Measurements from ENCODE around the gene DOC2B. TPM values are rescaled to one million over a fixed set of nuclear protein-coding genes. Genes with fewer than 3 reads are reported as not detected.

Gene DOC2B
- total and polyA plus RNA-seq, 2 donors: 2.9 to 4.4 TPM

DNA sequence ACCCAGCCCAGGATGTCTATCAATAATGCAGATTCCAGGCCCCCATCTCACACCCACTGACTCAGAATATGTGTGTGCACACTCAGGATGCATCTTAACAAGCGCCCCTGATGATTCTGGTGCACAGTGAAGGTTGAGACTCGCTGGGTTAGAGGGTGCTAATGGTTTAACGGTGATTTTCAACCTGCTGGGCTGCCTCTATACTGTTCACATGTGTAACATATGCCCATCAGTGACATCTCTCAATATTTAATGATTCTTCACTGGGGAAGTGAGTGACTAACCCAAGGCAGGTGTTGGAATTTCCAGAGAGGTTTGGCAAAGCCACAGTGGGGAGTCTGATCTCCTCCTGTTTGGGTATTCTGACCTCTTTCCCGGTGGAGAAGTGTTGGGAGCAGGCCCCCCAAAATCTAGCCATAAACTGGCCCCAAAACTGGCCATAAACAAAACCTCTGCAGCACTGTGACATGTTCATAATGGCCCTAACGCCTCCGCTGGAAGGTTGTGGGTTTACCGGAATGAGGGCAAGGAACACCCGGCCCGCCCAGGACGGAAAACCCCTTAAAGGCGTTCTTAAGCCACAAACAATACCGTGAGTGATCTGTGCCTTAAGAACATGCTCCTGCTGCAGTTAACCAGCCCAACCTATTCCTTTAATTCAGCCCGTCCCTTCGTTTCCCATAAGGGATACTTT is 4.1 kb upstream of the DOC2B start:
- 72% methylated on average over 14 of the region's 14 CpGs for WGBS

DNA sequence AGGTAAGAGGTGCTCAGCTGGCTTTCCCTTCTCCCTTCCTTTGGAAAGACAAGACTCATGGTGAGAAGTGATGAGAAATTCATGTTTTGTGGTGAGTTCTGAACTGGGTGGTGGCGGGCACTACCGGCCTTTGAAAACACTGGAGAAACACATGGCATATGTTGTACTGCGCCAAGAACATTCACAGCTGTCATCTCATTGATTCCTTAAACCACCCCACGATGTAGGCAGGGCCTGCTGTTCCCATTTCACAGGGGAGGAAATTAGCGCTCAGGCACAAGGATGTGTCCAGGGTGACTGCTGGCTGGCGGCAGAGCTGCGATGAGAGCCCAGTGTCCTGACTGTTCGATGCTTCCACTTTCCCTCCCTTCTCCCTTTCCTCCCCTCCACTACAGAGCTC is 1.6 kb upstream of the DOC2B start:
- DNase-seq (ENCODE audit: low read depth in 6 of 9, low spot score in 9 of 9): no peak
- Histone ChIP-seq H3K4me3 (ENCODE audit: low read length in 2 of 2) (no peak overlapping the region), H3K27ac (ENCODE audit: low read depth in 1 of 2, low read length in 1 of 2) (no peak overlapping the region), H3K36me3 (ENCODE audit: control insufficient read depth in 2 of 2, insufficient read depth in 2 of 2, low read length in 1 of 2) (no peaks in the 10 kb centered on the region), H3K27me3 (ENCODE audit: control insufficient read depth in 2 of 2, insufficient read depth in 1 of 2, low read length in 1 of 2) (peaks cover 38 to 66% of the 10 kb centered on the region in 2 donors), H3K9me3 (ENCODE audit: control insufficient read depth in 2 of 2, insufficient read depth in 1 of 2, low read length in 1 of 2) (no peaks in the 10 kb centered on the region), H3K4me1 (ENCODE audit: control insufficient read depth in 2 of 2, insufficient read depth in 2 of 2, low read length in 2 of 2) (peaks cover 0 to 2% of the 10 kb centered on the region in 2 donors)
- WGBS: 95% methylated on average over 8 of the region's 8 CpGs

More for the DNA sequence above, 4.1 kb upstream of the DOC2B start:
- Histone ChIP-seq H3K27me3 (ENCODE audit: control insufficient read depth in 2 of 2, insufficient read depth in 1 of 2, low read length in 1 of 2) (peaks cover 18 to 42% of the 10 kb centered on the region in 2 donors), H3K36me3 (ENCODE audit: control insufficient read depth in 2 of 2, insufficient read depth in 2 of 2, low read length in 1 of 2) (no peaks in the 10 kb centered on the region), H3K4me1 (ENCODE audit: control insufficient read depth in 2 of 2, insufficient read depth in 2 of 2, low read length in 2 of 2) (peaks cover 0 to 2% of the 10 kb centered on the region in 2 donors), H3K4me3 (ENCODE audit: low read length in 2 of 2) (no peak overlapping the region), H3K9me3 (ENCODE audit: control insufficient read depth in 2 of 2, insufficient read depth in 1 of 2, low read length in 1 of 2) (no peaks in the 10 kb centered on the region), H3K27ac (ENCODE audit: low read depth in 1 of 2, low read length in 1 of 2) (no peak overlapping the region)
- DNase-seq (ENCODE audit: low read depth in 6 of 9, low spot score in 9 of 9): no peak

DNA sequence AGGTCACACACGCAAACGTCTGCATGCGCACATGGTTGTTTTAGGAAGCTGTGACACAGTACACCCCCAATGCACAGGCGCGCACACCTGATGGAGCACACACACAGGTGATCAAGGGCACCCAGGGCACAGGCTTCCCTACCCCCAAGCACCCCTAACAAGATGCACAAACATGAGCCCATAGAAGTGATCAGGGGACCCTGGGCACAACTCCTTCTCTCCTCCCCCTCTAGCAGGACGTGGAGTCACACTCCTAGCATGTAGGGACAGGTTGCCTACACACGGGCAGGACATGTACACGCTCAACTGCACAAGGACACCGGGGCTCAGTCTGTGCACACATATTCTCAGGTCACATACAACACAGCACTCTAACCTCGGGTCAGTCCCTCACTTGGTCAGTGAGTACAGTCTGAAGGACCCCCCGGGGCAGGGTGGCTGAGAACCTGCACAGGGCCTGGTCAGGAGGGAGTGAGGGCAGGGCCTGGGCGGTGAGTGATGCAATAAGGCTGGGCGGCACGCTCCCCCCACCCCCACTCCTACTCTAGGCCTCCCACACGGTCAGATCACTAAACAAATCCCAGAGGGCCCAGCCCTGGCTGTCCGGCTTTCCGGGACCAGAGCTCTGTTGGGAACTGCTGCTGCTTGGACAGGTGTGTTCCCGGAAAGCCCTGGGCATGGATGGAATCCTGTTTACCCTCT is 751 bp upstream of the DOC2B start:
- no peak for DNase-seq (ENCODE audit: low read depth in 6 of 9, low spot score in 9 of 9)
- Histone ChIP-seq H3K4me3 (ENCODE audit: low read length in 2 of 2) (no peak overlapping the region), H3K9me3 (ENCODE audit: control insufficient read depth in 2 of 2, insufficient read depth in 1 of 2, low read length in 1 of 2) (no peaks in the 10 kb centered on the region), H3K36me3 (ENCODE audit: control insufficient read depth in 2 of 2, insufficient read depth in 2 of 2, low read length in 1 of 2) (no peaks in the 10 kb centered on the region), H3K27ac (ENCODE audit: low read depth in 1 of 2, low read length in 1 of 2) (no peak overlapping the region), H3K27me3 (ENCODE audit: control insufficient read depth in 2 of 2, insufficient read depth in 1 of 2, low read length in 1 of 2) (peaks cover 38 to 73% of the 10 kb centered on the region in 2 donors), H3K4me1 (ENCODE audit: control insufficient read depth in 2 of 2, insufficient read depth in 2 of 2, low read length in 2 of 2) (peaks cover 0 to 2% of the 10 kb centered on the region in 2 donors)
- WGBS: 84% methylated on average over 18 of the region's 18 CpGs

- Histone ChIP-seq H3K36me3 (ENCODE audit: control insufficient read depth in 2 of 2, insufficient read depth in 2 of 2, low read length in 1 of 2) (no peaks in the 10 kb centered on the region), H3K4me1 (ENCODE audit: control insufficient read depth in 2 of 2, insufficient read depth in 2 of 2, low read length in 2 of 2) (peaks cover 0 to 2% of the 10 kb centered on the region in 2 donors), H3K27me3 (ENCODE audit: control insufficient read depth in 2 of 2, insufficient read depth in 1 of 2, low read length in 1 of 2) (peaks cover 38 to 70% of the 10 kb centered on the region in 2 donors), H3K4me3 (ENCODE audit: low read length in 2 of 2) (peak overlapping the region in 1 of 2 donors; percentile 15), H3K9me3 (ENCODE audit: control insufficient read depth in 2 of 2, insufficient read depth in 1 of 2, low read length in 1 of 2) (no peaks in the 10 kb centered on the region), H3K27ac (ENCODE audit: low read depth in 1 of 2, low read length in 1 of 2) (no peak overlapping the region)
- no peak for DNase-seq (ENCODE audit: low read depth in 6 of 9, low spot score in 9 of 9)
- 4% methylated on average over 112 of the region's 112 CpGs for WGBS
These were observed 837 bp downstream of the DOC2B start for GRCh38 chr17:180381-181244.

DNA sequence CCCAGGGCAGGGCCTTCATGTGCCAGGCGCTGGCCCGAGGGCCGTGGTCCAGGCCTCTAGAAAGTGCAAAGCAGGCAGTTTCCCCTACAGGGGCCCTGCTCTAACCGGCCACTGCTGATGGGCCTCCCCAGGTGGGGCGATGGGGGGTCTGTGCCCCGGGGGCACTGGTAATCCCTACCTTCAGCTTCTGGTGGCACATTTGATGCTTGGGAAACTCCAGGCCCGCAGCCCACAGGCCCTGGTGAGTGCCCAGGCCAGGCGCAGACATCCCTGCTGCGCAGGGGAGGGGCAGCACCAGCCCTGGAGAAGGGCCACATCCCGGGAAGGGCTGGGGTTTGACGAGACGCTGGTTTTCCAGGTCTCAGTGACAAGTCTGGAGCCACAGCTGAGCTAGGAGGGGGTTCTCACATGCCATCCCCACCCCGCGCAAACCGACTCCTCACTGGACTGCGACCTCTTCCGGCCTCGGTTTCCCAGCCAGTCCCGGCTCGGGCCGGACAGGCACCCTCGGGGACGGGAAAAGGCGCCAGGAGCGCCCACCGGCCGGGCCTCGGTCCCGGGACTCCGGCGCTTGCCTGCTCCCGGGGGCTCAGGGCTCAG is 1.6 kb downstream of the DOC2B start:
- H3K4me1 ChIP-seq (ENCODE audit: control insufficient read depth in 2 of 2, insufficient read depth in 2 of 2, low read length in 2 of 2): peaks cover 0 to 2% of the 10 kb centered on the region in 2 donors

GRCh38 chr17:179066-179432 is 2.4 kb downstream of the DOC2B start:
- Histone ChIP-seq H3K4me1 (ENCODE audit: control insufficient read depth in 2 of 2, insufficient read depth in 2 of 2, low read length in 2 of 2) (peaks cover 0 to 2% of the 10 kb centered on the region in 2 donors), H3K27me3 (ENCODE audit: control insufficient read depth in 2 of 2, insufficient read depth in 1 of 2, low read length in 1 of 2) (peaks cover 38 to 63% of the 10 kb centered on the region in 2 donors), H3K27ac (ENCODE audit: low read depth in 1 of 2, low read length in 1 of 2) (no peak overlapping the region)

More for the DNA sequence above, 1.6 kb downstream of the DOC2B start:
- no peaks in the 10 kb centered on the region for H3K9me3 ChIP-seq (ENCODE audit: control insufficient read depth in 2 of 2, insufficient read depth in 1 of 2, low read length in 1 of 2)
- peak overlapping the region in 1 of 2 donors; percentile 15 for H3K4me3 ChIP-seq (ENCODE audit: low read length in 2 of 2)
- H3K36me3 ChIP-seq (ENCODE audit: control insufficient read depth in 2 of 2, insufficient read depth in 2 of 2, low read length in 1 of 2): no peaks in the 10 kb centered on the region
- no peak overlapping the region for H3K27ac ChIP-seq (ENCODE audit: low read depth in 1 of 2, low read length in 1 of 2)
- 26% methylated on average over 32 of the region's 32 CpGs for WGBS
- H3K27me3 ChIP-seq (ENCODE audit: control insufficient read depth in 2 of 2, insufficient read depth in 1 of 2, low read length in 1 of 2): peaks cover 38 to 70% of the 10 kb centered on the region in 2 donors
- DNase-seq (ENCODE audit: low read depth in 6 of 9, low spot score in 9 of 9): no peak

GRCh38 chr17:178292-179065 is 3.0 kb downstream of the DOC2B start:
- H3K9me3 ChIP-seq (ENCODE audit: control insufficient read depth in 2 of 2, insufficient read depth in 1 of 2, low read length in 1 of 2): no peaks in the 10 kb centered on the region
- no peak overlapping the region for H3K4me3 ChIP-seq (ENCODE audit: low read length in 2 of 2)
- no peak for DNase-seq (ENCODE audit: low read depth in 6 of 9, low spot score in 9 of 9)
- no peaks in the 10 kb centered on the region for H3K36me3 ChIP-seq (ENCODE audit: control insufficient read depth in 2 of 2, insufficient read depth in 2 of 2, low read length in 1 of 2)
- no peak overlapping the region for H3K27ac ChIP-seq (ENCODE audit: low read depth in 1 of 2, low read length in 1 of 2)
- WGBS: 88% methylated on average over 12 of the region's 12 CpGs
- peaks cover 0 to 2% of the 10 kb centered on the region in 2 donors for H3K4me1 ChIP-seq (ENCODE audit: control insufficient read depth in 2 of 2, insufficient read depth in 2 of 2, low read length in 2 of 2)
- peaks cover 38 to 57% of the 10 kb centered on the region in 2 donors for H3K27me3 ChIP-seq (ENCODE audit: control insufficient read depth in 2 of 2, insufficient read depth in 1 of 2, low read length in 1 of 2)

More at GRCh38 chr17:179066-179432, 2.4 kb downstream of the DOC2B start:
- no peaks in the 10 kb centered on the region for H3K9me3 ChIP-seq (ENCODE audit: control insufficient read depth in 2 of 2, insufficient read depth in 1 of 2, low read length in 1 of 2)
- DNase-seq (ENCODE audit: low read depth in 6 of 9, low spot score in 9 of 9): no peak
- H3K36me3 ChIP-seq (ENCODE audit: control insufficient read depth in 2 of 2, insufficient read depth in 2 of 2, low read length in 1 of 2): no peaks in the 10 kb centered on the region
- WGBS: 92% methylated on average over 5 of the region's 5 CpGs
- no peak overlapping the region for H3K4me3 ChIP-seq (ENCODE audit: low read length in 2 of 2)

- H3K27ac ChIP-seq (ENCODE audit: low read depth in 1 of 2, low read length in 1 of 2): no peak overlapping the region
- no peaks in the 10 kb centered on the region for H3K9me3 ChIP-seq (ENCODE audit: control insufficient read depth in 2 of 2, insufficient read depth in 1 of 2, low read length in 1 of 2)
- no peaks in the 10 kb centered on the region for H3K36me3 ChIP-seq (ENCODE audit: control insufficient read depth in 2 of 2, insufficient read depth in 2 of 2, low read length in 1 of 2)
- WGBS: 89% methylated on average over 6 of the region's 6 CpGs
- H3K27me3 ChIP-seq (ENCODE audit: control insufficient read depth in 2 of 2, insufficient read depth in 1 of 2, low read length in 1 of 2): peaks cover 38 to 50% of the 10 kb centered on the region in 2 donors
- H3K4me1 ChIP-seq (ENCODE audit: control insufficient read depth in 2 of 2, insufficient read depth in 2 of 2, low read length in 2 of 2): peaks cover 0 to 2% of the 10 kb centered on the region in 2 donors
- DNase-seq (ENCODE audit: low read depth in 6 of 9, low spot score in 9 of 9): no peak
- no peak overlapping the region for H3K4me3 ChIP-seq (ENCODE audit: low read length in 2 of 2)
These were observed 3.7 kb downstream of the DOC2B start for GRCh38 chr17:177762-178161.

All from thymus (tissue), 11 donors.